ENCODE measurements around the gene PLA2G10. TPM values are rescaled to one million over a fixed set of nuclear protein-coding genes. Genes with fewer than 3 reads are reported as not detected.

PLA2G10 gene
- total and polyA plus RNA-seq, 2 experiments from 2014 or later, result 1.1 TPM; not detected in 1

DNA sequence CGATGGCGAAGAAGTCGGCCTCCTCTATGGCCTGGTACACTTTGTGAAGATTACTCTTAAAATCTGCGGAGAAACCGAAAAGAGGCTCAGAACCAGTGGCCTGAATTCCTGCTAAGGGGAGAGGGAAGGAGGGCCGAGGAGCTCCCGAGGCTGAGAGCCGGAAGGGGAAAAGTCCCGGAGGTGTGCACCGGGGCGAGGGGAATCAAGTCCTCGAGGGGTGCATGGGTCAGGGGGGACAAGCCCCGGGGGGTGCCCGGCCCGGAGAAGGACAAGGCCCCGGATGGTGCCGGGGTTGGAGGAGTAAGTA lies 64.5 kb downstream of the PLA2G10 start:
- Histone ChIP-seq H3K9me3 (ENCODE audit: low read depth) (no peaks in the 10 kb centered on the region), H3K27ac (peak overlapping the region; percentile 96), H3K4me3 (peak overlapping the region; percentile 72), H3K27me3 (no peaks in the 10 kb centered on the region), H3K4me1 (ENCODE audit: low read depth) (no peaks in the 10 kb centered on the region), H3K36me3 (peaks cover 16% of the 10 kb centered on the region)
- TF ChIP-seq, protein P1, sequence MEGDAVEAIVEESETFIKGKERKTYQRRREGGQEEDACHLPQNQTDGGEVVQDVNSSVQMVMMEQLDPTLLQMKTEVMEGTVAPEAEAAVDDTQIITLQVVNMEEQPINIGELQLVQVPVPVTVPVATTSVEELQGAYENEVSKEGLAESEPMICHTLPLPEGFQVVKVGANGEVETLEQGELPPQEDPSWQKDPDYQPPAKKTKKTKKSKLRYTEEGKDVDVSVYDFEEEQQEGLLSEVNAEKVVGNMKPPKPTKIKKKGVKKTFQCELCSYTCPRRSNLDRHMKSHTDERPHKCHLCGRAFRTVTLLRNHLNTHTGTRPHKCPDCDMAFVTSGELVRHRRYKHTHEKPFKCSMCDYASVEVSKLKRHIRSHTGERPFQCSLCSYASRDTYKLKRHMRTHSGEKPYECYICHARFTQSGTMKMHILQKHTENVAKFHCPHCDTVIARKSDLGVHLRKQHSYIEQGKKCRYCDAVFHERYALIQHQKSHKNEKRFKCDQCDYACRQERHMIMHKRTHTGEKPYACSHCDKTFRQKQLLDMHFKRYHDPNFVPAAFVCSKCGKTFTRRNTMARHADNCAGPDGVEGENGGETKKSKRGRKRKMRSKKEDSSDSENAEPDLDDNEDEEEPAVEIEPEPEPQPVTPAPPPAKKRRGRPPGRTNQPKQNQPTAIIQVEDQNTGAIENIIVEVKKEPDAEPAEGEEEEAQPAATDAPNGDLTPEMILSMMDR (IDR thresholded peaks at IDR 0.05; ENCODE audit: low read depth, low read length), result no peak
- DNase-seq (ENCODE audit: low read depth in 1 of 2, low spot score in 1 of 2), result no peak

GRCh38 chr16:14628806-14629611 lies 65.1 kb downstream of the PLA2G10 start:
- TF ChIP-seq, protein P1 (IDR thresholded peaks at IDR 0.05; ENCODE audit: low read depth, low read length), result no peak
- H3K36me3 ChIP-seq, result peaks cover 21% of the 10 kb centered on the region
- H3K9me3 ChIP-seq (ENCODE audit: low read depth), result no peaks in the 10 kb centered on the region
- peak overlapping the region; percentile 96 for H3K27ac ChIP-seq
- peak in 1 of 2 donors; percentile 8 for DNase-seq (ENCODE audit: low read depth in 1 of 2, low spot score in 1 of 2)
- no peaks in the 10 kb centered on the region for H3K4me1 ChIP-seq (ENCODE audit: low read depth)
- H3K27me3 ChIP-seq, result no peaks in the 10 kb centered on the region
- H3K4me3 ChIP-seq, result peak overlapping the region; percentile 72

GRCh38 chr16:14627078-14627477 lies 67.0 kb downstream of the PLA2G10 start:
- DNase-seq (ENCODE audit: low read depth in 1 of 2, low spot score in 1 of 2), result no peak
- Histone ChIP-seq H3K27ac (no peak overlapping the region), H3K36me3 (peaks cover 24% of the 10 kb centered on the region), H3K9me3 (ENCODE audit: low read depth) (no peaks in the 10 kb centered on the region), H3K27me3 (no peaks in the 10 kb centered on the region), H3K4me1 (ENCODE audit: low read depth) (no peaks in the 10 kb centered on the region), H3K4me3 (no peak overlapping the region)
- TF ChIP-seq, protein P1 (IDR thresholded peaks at IDR 0.05; ENCODE audit: low read depth, low read length), result no peak

Other genes with a start within 250 kb of the PLA2G10 start
- gene PARN, start 64.0 kb downstream of the PLA2G10 start, total RNA-seq, result 22.4 TPM in 2 replicates
- 36.3 and 42.0 TPM in 2 replicates for gene PARN, start 64.0 kb downstream of the PLA2G10 start, polyA plus RNA-seq
- 34.4 and 38.4 TPM in 2 replicates for gene BFAR, start 61.4 kb downstream of the PLA2G10 start, total RNA-seq
- gene BFAR, start 61.4 kb downstream of the PLA2G10 start, polyA plus RNA-seq, result 34.6 and 37.4 TPM in 2 replicates
- gene NPIPA3, start 9.1 kb upstream of the PLA2G10 start, total RNA-seq, result 0.28 and 2.2 TPM in 2 replicates
- gene NPIPA3, start 9.1 kb upstream of the PLA2G10 start, polyA plus RNA-seq, result not detected in 2 replicates
- gene NPIPA2, start 48.2 kb upstream of the PLA2G10 start, total RNA-seq, result 1.3 and 2.1 TPM in 2 replicates
- 2.4 and 4.0 TPM in 2 replicates for gene NPIPA2, start 48.2 kb upstream of the PLA2G10 start, polyA plus RNA-seq
- 79.3 and 87.2 TPM in 2 replicates for gene NOMO1, start 139.4 kb upstream of the PLA2G10 start, total RNA-seq
- gene NOMO1, start 139.4 kb upstream of the PLA2G10 start, polyA plus RNA-seq, result 93.0 and 119 TPM in 2 replicates
- 34.5 and 60.9 TPM in 2 replicates for gene NPIPA1, start 243.1 kb upstream of the PLA2G10 start, total RNA-seq
- gene NPIPA1, start 243.1 kb upstream of the PLA2G10 start, polyA plus RNA-seq, result 40.3 and 47.7 TPM in 2 replicates